ENCODE data around the gene LY6G5C.
A peak's percentile ranks its signal among the peaks of the same experiment; 100 is the strongest.

Gene LY6G5C

GRCh38 chr6:31663126-31663960 is 17.5 kb downstream of the LY6G5C start:
- Histone ChIP-seq H3K27me3 (replicated peaks; ENCODE audit: insufficient read depth, low read length) (no peaks in the 10 kb centered on the region), H3K9me2 (replicated peaks; ENCODE audit: insufficient read depth, low read length) (no peaks in the 10 kb centered on the region), H3K9me3 (replicated peaks; ENCODE audit: insufficient read depth, low read length) (no peaks in the 10 kb centered on the region), H3K4me3 (ENCODE audit: low read length) (peak overlapping the region; percentile 99), H2AFZ (ENCODE audit: low read length) (no peak overlapping the region), H3K4me1 (ENCODE audit: low read length) (peaks cover 40% of the 10 kb centered on the region), H3K79me2 (ENCODE audit: low read length) (peaks cover 78% of the 10 kb centered on the region), H3K9ac (ENCODE audit: low read length) (peak overlapping the region; percentile 100; the same call in 1 of the 2 replicates), H3K27ac (ENCODE audit: low read length) (no peak overlapping the region), H3K4me2 (ENCODE audit: low read depth, low read length) (peak overlapping the region; percentile 97), H4K20me1 (ENCODE audit: insufficient read depth, low read length) (no peaks in the 10 kb centered on the region), H3F3A (ENCODE audit: insufficient read depth, low read length) (peaks cover 20% of the 10 kb centered on the region), H3K36me3 (replicated peaks; ENCODE audit: insufficient read depth, low read length) (peaks cover 6% of the 10 kb centered on the region; the same call in 1 of the 2 replicates)
- no peak for TF ChIP-seq CTCF (IDR thresholded peaks at IDR 0.05; ENCODE audit: low read length)
- TF ChIP-seq EZH2 (optimal IDR thresholded peaks at IDR 0.05; ENCODE audit: low read depth, low read length) = no peak
- TF ChIP-seq EZH2phosphoT487 (IDR thresholded peaks at IDR 0.05; ENCODE audit: low read length) = no peak
- no peak for DNase-seq

GRCh38 chr6:31662124-31662723 is 18.6 kb downstream of the LY6G5C start:
- Histone ChIP-seq H3K9me2 (replicated peaks; ENCODE audit: insufficient read depth, low read length) (no peaks in the 10 kb centered on the region), H3K9ac (ENCODE audit: low read length) (no peak overlapping the region), H3K9me3 (replicated peaks; ENCODE audit: insufficient read depth, low read length) (no peaks in the 10 kb centered on the region), H3K79me2 (ENCODE audit: low read length) (peaks cover 72% of the 10 kb centered on the region), H3F3A (ENCODE audit: insufficient read depth, low read length) (peaks cover 20% of the 10 kb centered on the region), H3K4me2 (ENCODE audit: low read depth, low read length) (no peak overlapping the region), H2AFZ (ENCODE audit: low read length) (no peak overlapping the region), H4K20me1 (ENCODE audit: insufficient read depth, low read length) (no peaks in the 10 kb centered on the region), H3K4me3 (ENCODE audit: low read length) (no peak overlapping the region), H3K4me1 (ENCODE audit: low read length) (peaks cover 40% of the 10 kb centered on the region), H3K27me3 (replicated peaks; ENCODE audit: insufficient read depth, low read length) (no peaks in the 10 kb centered on the region), H3K27ac (ENCODE audit: low read length) (no peak overlapping the region; the same call in 1 of the 2 replicates), H3K36me3 (replicated peaks; ENCODE audit: insufficient read depth, low read length) (no peaks in the 10 kb centered on the region)
- DNase-seq = no peak
- TF ChIP-seq CTCF (IDR thresholded peaks at IDR 0.05; ENCODE audit: low read length) (no peak), EZH2 (optimal IDR thresholded peaks at IDR 0.05; ENCODE audit: low read depth, low read length) (no peak), EZH2phosphoT487 (IDR thresholded peaks at IDR 0.05; ENCODE audit: low read length) (no peak)

- Histone ChIP-seq H3K9me3 (replicated peaks; ENCODE audit: insufficient read depth, low read length) (no peaks in the 10 kb centered on the region), H3F3A (ENCODE audit: insufficient read depth, low read length) (peaks cover 20% of the 10 kb centered on the region), H3K27me3 (replicated peaks; ENCODE audit: insufficient read depth, low read length) (no peaks in the 10 kb centered on the region), H3K9ac (ENCODE audit: low read length) (peak overlapping the region; percentile 78; the same call in 1 of the 2 replicates), H2AFZ (ENCODE audit: low read length) (peak overlapping the region; percentile 18; the same call in 1 of the 2 replicates), H3K4me1 (ENCODE audit: low read length) (peaks cover 36% of the 10 kb centered on the region), H3K27ac (ENCODE audit: low read length) (peak overlapping the region; percentile 54; the same call in 1 of the 2 replicates), H3K4me3 (ENCODE audit: low read length) (peak overlapping the region; percentile 87), H3K9me2 (replicated peaks; ENCODE audit: insufficient read depth, low read length) (no peaks in the 10 kb centered on the region), H3K79me2 (ENCODE audit: low read length) (peaks cover 65% of the 10 kb centered on the region), H3K36me3 (replicated peaks; ENCODE audit: insufficient read depth, low read length) (no peaks in the 10 kb centered on the region), H4K20me1 (ENCODE audit: insufficient read depth, low read length) (no peaks in the 10 kb centered on the region), H3K4me2 (ENCODE audit: low read depth, low read length) (peak overlapping the region; percentile 94)
- DNase-seq = no peak
- TF ChIP-seq EZH2phosphoT487 (IDR thresholded peaks at IDR 0.05; ENCODE audit: low read length) (no peak), EZH2 (optimal IDR thresholded peaks at IDR 0.05; ENCODE audit: low read depth, low read length) (no peak), CTCF (IDR thresholded peaks at IDR 0.05; ENCODE audit: low read length) (no peak; the same call in 1 of the 2 replicates)
Measured at GRCh38 chr6:31661262-31662123, 19.4 kb downstream of the LY6G5C start.
